ENCODE data around the gene ENO1. TPM values are rescaled to one million over a fixed set of nuclear protein-coding genes. Genes with fewer than 3 reads are reported as not detected.
A peak's percentile ranks its signal among the peaks of the same experiment; 100 is the strongest.
"Not testable (repeated sequence)": the region's sequence is repeated elsewhere in the genome, so short reads cannot be mapped to it uniquely, and the experiment has no call there.

The ENO1 gene
- total RNA-seq, 1 donor from 2014 or later, result 124 TPM

- intact Hi-C loops (cut with micrococcal nuclease), result no loop called here
- Histone ChIP-seq H3K4me1 (peaks cover 16% of the 10 kb centered on the region), H3K4me3 (peak overlapping the region; percentile 26), H3K36me3 (no peaks in the 10 kb centered on the region), H3K9me3 (replicated peaks) (no peaks in the 10 kb centered on the region), H3K27ac (replicated peaks) (peak overlapping the region; percentile 82), H3K27me3 (ENCODE audit: low read depth) (no peaks in the 10 kb centered on the region)
- DNase-seq, result peak; percentile 93
- TF ChIP-seq CTCF (IDR thresholded peaks at IDR 0.05; ENCODE audit: borderline replicate concordance), result no peak
Observed at GRCh38 chr1:8889925-8890785, 11.7 kb upstream of the ENO1 start.

- Histone ChIP-seq H3K9me3 (replicated peaks) (no peaks in the 10 kb centered on the region), H3K27me3 (ENCODE audit: low read depth) (no peaks in the 10 kb centered on the region), H3K4me3 (peak overlapping the region; percentile 26), H3K4me1 (peaks cover 16% of the 10 kb centered on the region), H3K27ac (replicated peaks) (peak overlapping the region; percentile 82), H3K36me3 (no peaks in the 10 kb centered on the region)
- TF ChIP-seq CTCF (IDR thresholded peaks at IDR 0.05; ENCODE audit: borderline replicate concordance), result no peak
- no peak for DNase-seq
- intact Hi-C loops (cut with micrococcal nuclease), result no loop called here
Observed at GRCh38 chr1:8889103-8889846, 10.8 kb upstream of the ENO1 start.

GRCh38 chr1:8886589-8886988 lies 8.1 kb upstream of the ENO1 start:
- intact Hi-C loops (cut with micrococcal nuclease), result no loop called here
- DNase-seq, result no peak
- Histone ChIP-seq H3K4me1 (peaks cover 20% of the 10 kb centered on the region), H3K4me3 (no peak overlapping the region), H3K9me3 (replicated peaks) (no peaks in the 10 kb centered on the region), H3K36me3 (no peaks in the 10 kb centered on the region), H3K27me3 (ENCODE audit: low read depth) (no peaks in the 10 kb centered on the region), H3K27ac (replicated peaks) (no peak overlapping the region)
- no peak for TF ChIP-seq CTCF (IDR thresholded peaks at IDR 0.05; ENCODE audit: borderline replicate concordance)

GRCh38 chr1:8886031-8886524 lies 7.6 kb upstream of the ENO1 start:
- H3K4me3 ChIP-seq; H3K27ac ChIP-seq (replicated peaks); H3K27me3 ChIP-seq (ENCODE audit: low read depth); H3K36me3 ChIP-seq; H3K9me3 ChIP-seq (replicated peaks); intact Hi-C loops (cut with micrococcal nuclease); DNase-seq: not testable (repeated sequence)
- peaks cover 20% of the 10 kb centered on the region for H3K4me1 ChIP-seq

GRCh38 chr1:8884105-8884504 lies 5.6 kb upstream of the ENO1 start:
- H3K27me3 ChIP-seq (ENCODE audit: low read depth); H3K9me3 ChIP-seq (replicated peaks); H3K36me3 ChIP-seq; H3K27ac ChIP-seq (replicated peaks); intact Hi-C loops (cut with micrococcal nuclease); DNase-seq; H3K4me3 ChIP-seq: not testable (repeated sequence)
- peaks cover 20% of the 10 kb centered on the region for H3K4me1 ChIP-seq

GRCh38 chr1:8883491-8883890 lies 5.0 kb upstream of the ENO1 start:
- H3K4me3 ChIP-seq, result no peak overlapping the region
- intact Hi-C loops (cut with micrococcal nuclease), result no loop called here
- H3K27me3 ChIP-seq (ENCODE audit: low read depth), result no peaks in the 10 kb centered on the region
- no peaks in the 10 kb centered on the region for H3K9me3 ChIP-seq (replicated peaks)
- TF ChIP-seq CTCF (IDR thresholded peaks at IDR 0.05; ENCODE audit: borderline replicate concordance), result no peak
- no peak for DNase-seq
- no peak overlapping the region for H3K27ac ChIP-seq (replicated peaks)
- H3K4me1 ChIP-seq, result peaks cover 22% of the 10 kb centered on the region
- H3K36me3 ChIP-seq, result no peaks in the 10 kb centered on the region
